Measurements from ENCODE around the gene LY6G6D.

DNA sequence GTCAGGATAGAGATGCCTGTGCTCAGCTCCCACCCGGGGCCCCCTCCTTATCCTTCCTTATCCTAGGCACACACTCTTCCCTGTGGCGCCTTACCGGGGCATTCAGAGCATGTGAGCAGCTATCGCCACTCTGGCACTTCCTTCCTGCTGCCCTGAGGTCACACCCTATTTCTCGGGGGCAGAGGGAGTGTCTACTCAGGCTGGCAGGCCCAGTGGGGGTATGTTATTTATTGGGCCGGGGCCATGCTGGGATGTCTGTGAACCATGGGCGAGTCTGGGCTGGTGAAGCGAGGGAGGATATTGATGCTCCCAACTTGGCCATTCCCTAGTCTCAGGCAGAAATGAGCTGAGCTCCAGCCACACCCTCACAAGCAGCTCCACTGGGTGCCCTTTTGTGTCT, 3.9 kb upstream of the LY6G6D start:
- TF ChIP-seq, protein P1, sequence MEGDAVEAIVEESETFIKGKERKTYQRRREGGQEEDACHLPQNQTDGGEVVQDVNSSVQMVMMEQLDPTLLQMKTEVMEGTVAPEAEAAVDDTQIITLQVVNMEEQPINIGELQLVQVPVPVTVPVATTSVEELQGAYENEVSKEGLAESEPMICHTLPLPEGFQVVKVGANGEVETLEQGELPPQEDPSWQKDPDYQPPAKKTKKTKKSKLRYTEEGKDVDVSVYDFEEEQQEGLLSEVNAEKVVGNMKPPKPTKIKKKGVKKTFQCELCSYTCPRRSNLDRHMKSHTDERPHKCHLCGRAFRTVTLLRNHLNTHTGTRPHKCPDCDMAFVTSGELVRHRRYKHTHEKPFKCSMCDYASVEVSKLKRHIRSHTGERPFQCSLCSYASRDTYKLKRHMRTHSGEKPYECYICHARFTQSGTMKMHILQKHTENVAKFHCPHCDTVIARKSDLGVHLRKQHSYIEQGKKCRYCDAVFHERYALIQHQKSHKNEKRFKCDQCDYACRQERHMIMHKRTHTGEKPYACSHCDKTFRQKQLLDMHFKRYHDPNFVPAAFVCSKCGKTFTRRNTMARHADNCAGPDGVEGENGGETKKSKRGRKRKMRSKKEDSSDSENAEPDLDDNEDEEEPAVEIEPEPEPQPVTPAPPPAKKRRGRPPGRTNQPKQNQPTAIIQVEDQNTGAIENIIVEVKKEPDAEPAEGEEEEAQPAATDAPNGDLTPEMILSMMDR (conservative IDR thresholded peaks at IDR 0.05 in 1 of 2, IDR thresholded peaks at IDR 0.05 in 1 of 2; ENCODE audit: low read depth in 1 of 2, low read length in 2 of 2) = no peak
- no peak for TF ChIP-seq EZH2 (IDR thresholded peaks at IDR 0.05; ENCODE audit: low read length, missing control alignments)

Data from fibroblast of lung (primary cell).